H1 (cell line): Measurements from ENCODE around the gene SLC12A7.

Source experiments
- EP300 ChIP-seq, 2 experiments: IDR thresholded peaks; 1 replicate in 1 of 2; 2 replicates in 1 of 2; pipeline ENCODE4 v1.6.1; 2011 to 2012; ENCODE audit warnings: low read depth in 2 of 2, low read length in 2 of 2, mild to moderate bottlenecking in 2 of 2, borderline replicate concordance in 1 of 2, inconsistent platforms in 1 of 2, moderate library complexity in 1 of 2
- EZH2 ChIP-seq: fragments of 200-600 bp; sonication (generic); IDR thresholded peaks from 2 replicates; pipeline ENCODE4 v1.7.1; 2012; ENCODE audit warnings: low read depth, mild to moderate bottlenecking, moderate library complexity, low read length, inconsistent platforms; ENCODE audit not compliant: severe bottlenecking
- POLR2A ChIP-seq, 2 experiments: IDR thresholded peaks; 1 replicate in 1 of 2; 2 replicates in 1 of 2; pipeline ENCODE4 v1.6.1; 2011; ENCODE audit warnings: low read depth in 2 of 2, low read length in 2 of 2, mild to moderate bottlenecking in 2 of 2; ENCODE audit errors: control extremely low read depth in 1 of 2
- TF ChIP-seq, protein P1 (sequence below), 3 experiments: IDR thresholded peaks; 1 replicate in 2 of 3; 2 replicates in 1 of 3; pipeline versions ENCODE4 v1.5.1 to v1.6.1; 2011; ENCODE audit warnings: low read length in 3 of 3, mild to moderate bottlenecking in 3 of 3, inconsistent platforms in 2 of 3, low read depth in 1 of 3, moderate library complexity in 1 of 3; ENCODE audit not compliant: insufficient read depth in 1 of 3; ENCODE audit errors: control extremely low read depth in 1 of 3

GRCh38 chr5:1016036-1016435, 95.8 kb downstream of the SLC12A7 start:
- TF ChIP-seq, protein P1, sequence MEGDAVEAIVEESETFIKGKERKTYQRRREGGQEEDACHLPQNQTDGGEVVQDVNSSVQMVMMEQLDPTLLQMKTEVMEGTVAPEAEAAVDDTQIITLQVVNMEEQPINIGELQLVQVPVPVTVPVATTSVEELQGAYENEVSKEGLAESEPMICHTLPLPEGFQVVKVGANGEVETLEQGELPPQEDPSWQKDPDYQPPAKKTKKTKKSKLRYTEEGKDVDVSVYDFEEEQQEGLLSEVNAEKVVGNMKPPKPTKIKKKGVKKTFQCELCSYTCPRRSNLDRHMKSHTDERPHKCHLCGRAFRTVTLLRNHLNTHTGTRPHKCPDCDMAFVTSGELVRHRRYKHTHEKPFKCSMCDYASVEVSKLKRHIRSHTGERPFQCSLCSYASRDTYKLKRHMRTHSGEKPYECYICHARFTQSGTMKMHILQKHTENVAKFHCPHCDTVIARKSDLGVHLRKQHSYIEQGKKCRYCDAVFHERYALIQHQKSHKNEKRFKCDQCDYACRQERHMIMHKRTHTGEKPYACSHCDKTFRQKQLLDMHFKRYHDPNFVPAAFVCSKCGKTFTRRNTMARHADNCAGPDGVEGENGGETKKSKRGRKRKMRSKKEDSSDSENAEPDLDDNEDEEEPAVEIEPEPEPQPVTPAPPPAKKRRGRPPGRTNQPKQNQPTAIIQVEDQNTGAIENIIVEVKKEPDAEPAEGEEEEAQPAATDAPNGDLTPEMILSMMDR (IDR thresholded peaks at IDR 0.05; ENCODE audit: control extremely low read depth in 1 of 3, insufficient read depth in 1 of 3, low read depth in 1 of 3, low read length in 3 of 3): no peak
- TF ChIP-seq EP300 (IDR thresholded peaks at IDR 0.05; ENCODE audit: borderline replicate concordance in 1 of 2, low read depth in 2 of 2, low read length in 2 of 2): no peak
- no peak for TF ChIP-seq EZH2
- TF ChIP-seq POLR2A (IDR thresholded peaks at IDR 0.05; ENCODE audit: control extremely low read depth in 1 of 2, low read depth in 2 of 2, low read length in 2 of 2): no peak
